Measurements from ENCODE around the gene ABCA10. TPM values are rescaled to one million over a fixed set of nuclear protein-coding genes. Genes with fewer than 3 reads are reported as not detected.

The ABCA10 gene
- total RNA-seq, 1 experiment from 2014 or later = 18.3 TPM

GRCh38 chr17:69188064-69188463, 40.6 kb downstream of the ABCA10 start:
- BruUV-seq (replicated peaks) = no TSS peak
- ChIA-PET CTCF (no interaction called here), POLR2A (interaction anchor here (0.6 to 1.1 kb wide), 3 partner anchors 12 to 343 kb away, joined by 3 to 4 read pairs (median 4); no protein-coding TSS in a partner anchor)
- Mint-ChIP-seq H3K9me3 (ENCODE audit: unreplicated experiment) (no peaks in the 10 kb centered on the region), H3K4me3 (ENCODE audit: unreplicated experiment) (no peak overlapping the region), H3K27ac (ENCODE audit: low read depth, unreplicated experiment) (no peak overlapping the region), H3K36me3 (ENCODE audit: insufficient read depth, unreplicated experiment) (no peaks in the 10 kb centered on the region), H3K27me3 (ENCODE audit: insufficient read depth, unreplicated experiment) (no peaks in the 10 kb centered on the region), H3K4me1 (ENCODE audit: insufficient read depth, unreplicated experiment) (no peaks in the 10 kb centered on the region)
- no peak for DNase-seq (ENCODE audit: unreplicated experiment)
- intact Hi-C loops (cut with micrococcal nuclease) = no loop called here
- TF ChIP-seq CTCF (IDR thresholded peaks at IDR 0.05; ENCODE audit: unreplicated experiment) = no peak

DNA sequence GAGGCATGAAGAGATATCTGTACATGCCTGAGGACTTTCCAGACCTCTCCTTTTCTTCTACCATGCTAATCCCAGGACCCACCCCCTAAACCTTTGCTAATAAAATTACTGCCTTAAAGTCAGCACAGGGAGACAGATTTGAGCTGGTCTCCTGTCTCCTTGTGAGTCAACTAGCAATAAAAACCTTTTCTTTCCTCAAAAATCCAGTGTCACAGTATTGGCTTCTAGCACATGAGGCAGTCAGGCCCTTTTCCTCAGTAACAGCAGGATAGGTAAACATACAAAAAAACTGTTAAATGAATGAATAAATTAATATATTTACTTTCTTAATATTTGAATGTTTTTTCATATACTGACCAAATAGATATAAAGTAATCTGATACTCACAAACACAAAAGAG, 41.3 kb downstream of the ABCA10 start:
- Mint-ChIP-seq H3K9me3 (ENCODE audit: unreplicated experiment) (no peaks in the 10 kb centered on the region), H3K4me3 (ENCODE audit: unreplicated experiment) (no peak overlapping the region), H3K4me1 (ENCODE audit: insufficient read depth, unreplicated experiment) (no peaks in the 10 kb centered on the region), H3K27me3 (ENCODE audit: insufficient read depth, unreplicated experiment) (no peaks in the 10 kb centered on the region), H3K27ac (ENCODE audit: low read depth, unreplicated experiment) (no peak overlapping the region), H3K36me3 (ENCODE audit: insufficient read depth, unreplicated experiment) (no peaks in the 10 kb centered on the region)
- no peak for DNase-seq (ENCODE audit: unreplicated experiment)
- BruUV-seq (replicated peaks) = no TSS peak
- intact Hi-C loops (cut with micrococcal nuclease) = no loop called here
- POLR2A ChIA-PET = interaction anchor here (0.9 to 1.3 kb wide), 3 partner anchors 12 to 19 kb away, joined by 3 to 4 read pairs (median 4); no protein-coding TSS in a partner anchor
- CTCF ChIA-PET = interaction anchor here (0.6 kb wide), 1 partner anchor 234 kb away, joined by 4 read pairs; no protein-coding TSS in a partner anchor
- TF ChIP-seq CTCF (IDR thresholded peaks at IDR 0.05; ENCODE audit: unreplicated experiment) = no peak

GRCh38 chr17:69179227-69179952, 49.2 kb downstream of the ABCA10 start:
- intact Hi-C loops (cut with micrococcal nuclease) = no loop called here
- CTCF ChIA-PET = no interaction called here
- no peaks in the 10 kb centered on the region for H3K36me3 Mint-ChIP-seq (ENCODE audit: insufficient read depth, unreplicated experiment)
- peak overlapping the region; percentile 18 for H3K27ac Mint-ChIP-seq (ENCODE audit: low read depth, unreplicated experiment)
- POLR2A ChIA-PET = no interaction called here
- H3K4me1 Mint-ChIP-seq (ENCODE audit: insufficient read depth, unreplicated experiment) = peaks cover 39% of the 10 kb centered on the region
- no peaks in the 10 kb centered on the region for H3K9me3 Mint-ChIP-seq (ENCODE audit: unreplicated experiment)
- no peak overlapping the region for H3K4me3 Mint-ChIP-seq (ENCODE audit: unreplicated experiment)
- no peaks in the 10 kb centered on the region for H3K27me3 Mint-ChIP-seq (ENCODE audit: insufficient read depth, unreplicated experiment)
- BruUV-seq (replicated peaks) = no TSS peak
- no peak for TF ChIP-seq CTCF (IDR thresholded peaks at IDR 0.05; ENCODE audit: unreplicated experiment)
- DNase-seq (ENCODE audit: unreplicated experiment) = peak; percentile 60

- TF ChIP-seq CTCF (IDR thresholded peaks at IDR 0.05; ENCODE audit: unreplicated experiment) = no peak
- peak overlapping the region; percentile 94 for H3K27ac Mint-ChIP-seq (ENCODE audit: low read depth, unreplicated experiment)
- H3K36me3 Mint-ChIP-seq (ENCODE audit: insufficient read depth, unreplicated experiment) = no peaks in the 10 kb centered on the region
- POLR2A ChIA-PET = interaction anchor here (0.6 to 1.6 kb wide), 6 partner anchors 11 to 88 kb away, joined by 3 to 11 read pairs (median 4); partner anchors contain the start of gene ABCA6
- H3K4me1 Mint-ChIP-seq (ENCODE audit: insufficient read depth, unreplicated experiment) = peaks cover 48% of the 10 kb centered on the region
- peak; percentile 20 for DNase-seq (ENCODE audit: unreplicated experiment)
- intact Hi-C loops (cut with micrococcal nuclease) = no loop called here
- H3K4me3 Mint-ChIP-seq (ENCODE audit: unreplicated experiment) = no peak overlapping the region
- H3K9me3 Mint-ChIP-seq (ENCODE audit: unreplicated experiment) = no peaks in the 10 kb centered on the region
- BruUV-seq (replicated peaks) = no TSS peak
- H3K27me3 Mint-ChIP-seq (ENCODE audit: insufficient read depth, unreplicated experiment) = no peaks in the 10 kb centered on the region
- CTCF ChIA-PET = no interaction called here
These were observed 52.2 kb downstream of the ABCA10 start for GRCh38 chr17:69176457-69176795.
